ENCODE data around the gene FAM25G.
"Not testable (repeated sequence)": the region's sequence is repeated elsewhere in the genome, so short reads cannot be mapped to it uniquely, and the experiment has no call there.

GRCh38 chr10:47494226-47494625, 2.7 kb upstream of the FAM25G start:
- TF ChIP-seq CTCF (IDR thresholded peaks at IDR 0.05 in 2 of 3, conservative IDR thresholded peaks at IDR 0.05 in 1 of 3; ENCODE audit: insufficient read depth in 2 of 3, low read depth in 1 of 3, low read length in 3 of 3); ZNF444 (CRISPR knock-in tag; IDR thresholded peaks at IDR 0.05); NFIC (IDR thresholded peaks at IDR 0.05); JUN (IDR thresholded peaks at IDR 0.05; ENCODE audit: borderline replicate concordance, low read depth, low read length); JUN (CRISPR knock-in tag; IDR thresholded peaks at IDR 0.05; ENCODE audit: borderline replicate concordance): not testable (repeated sequence)

Data from K562 (cell line).